ENCODE measurements around the gene ANO10.
"Not testable (repeated sequence)": the region's sequence is repeated elsewhere in the genome, so short reads cannot be mapped to it uniquely, and the experiment has no call there.

ANO10 gene

DNA sequence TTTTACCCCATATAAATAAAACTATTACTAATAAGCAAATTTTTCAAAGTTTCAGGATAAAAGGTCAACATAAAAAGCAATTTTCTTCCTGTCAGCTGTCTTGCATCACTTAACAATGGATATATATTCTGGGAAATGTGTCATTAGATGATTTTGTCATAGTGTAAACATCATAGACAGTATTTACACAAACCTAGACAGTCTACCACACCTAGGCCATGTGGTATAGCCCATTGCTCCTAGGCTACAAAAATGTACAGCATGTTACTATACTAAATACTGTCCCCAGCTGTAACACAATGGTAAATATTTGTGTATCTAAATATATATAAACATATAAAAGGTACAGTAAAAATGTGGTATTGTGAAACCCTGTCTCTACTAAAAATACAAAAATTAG lies 156.7 kb downstream of the ANO10 start:
- no peak for DNase-seq

DNA sequence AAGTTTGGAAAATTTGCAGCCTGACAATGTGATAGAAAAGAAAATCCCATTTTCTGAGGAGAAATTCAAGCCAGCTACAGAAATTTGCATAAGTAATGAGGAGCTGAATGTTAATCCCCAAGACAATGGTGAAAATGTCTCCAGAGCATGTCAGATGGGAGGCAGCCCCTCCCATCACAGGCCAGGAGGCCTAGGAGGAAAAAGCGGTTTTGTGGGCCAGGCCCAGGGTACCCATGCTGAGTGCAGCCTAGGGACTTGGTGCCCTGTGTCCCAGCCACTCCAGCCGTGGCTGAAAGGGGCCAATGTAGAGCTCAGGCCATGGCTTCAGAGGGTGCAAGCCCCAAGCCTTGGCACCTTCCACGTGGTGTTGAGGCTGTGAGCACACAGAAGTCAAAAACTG lies 159.2 kb downstream of the ANO10 start:
- not testable (repeated sequence) for DNase-seq

DNA sequence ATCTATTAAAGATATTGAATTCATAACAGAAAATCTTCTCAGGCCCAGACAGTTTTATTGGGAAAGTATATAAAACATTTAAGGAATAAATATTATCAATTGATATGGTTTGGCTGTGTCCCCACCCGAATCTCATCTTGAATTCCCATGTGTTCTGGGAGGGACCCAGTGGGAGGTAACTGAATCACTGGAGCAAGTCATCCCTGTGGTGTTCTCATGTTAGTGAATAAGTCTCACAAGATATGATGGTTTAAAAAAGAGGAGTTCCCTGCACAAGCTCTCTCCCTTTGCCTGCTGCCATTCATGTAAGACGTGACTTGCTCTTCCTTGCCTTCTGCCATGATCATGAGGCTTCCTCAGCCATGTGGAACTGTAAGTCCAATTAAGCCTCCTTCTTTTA lies 160.5 kb downstream of the ANO10 start:
- DNase-seq = no peak

DNA sequence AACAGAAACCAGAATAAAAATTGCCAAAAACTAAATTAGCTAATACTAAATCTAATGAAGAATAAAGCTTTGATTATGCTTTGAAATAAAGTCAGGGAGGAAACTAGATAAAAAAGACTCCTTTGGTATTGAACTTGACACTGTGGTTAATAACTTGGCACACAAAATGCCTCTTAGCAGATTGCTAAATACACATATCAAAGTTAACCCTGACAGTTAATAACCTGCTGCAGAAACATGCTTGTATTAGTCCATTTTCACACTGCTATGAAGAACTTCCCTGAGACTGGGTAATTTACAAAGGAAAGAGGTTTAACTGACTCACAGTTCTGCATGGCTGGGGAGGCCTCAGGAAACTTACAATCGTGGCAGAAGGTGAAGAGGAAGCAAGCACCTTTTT lies 164.8 kb downstream of the ANO10 start:
- DNase-seq = not testable (repeated sequence)

DNA sequence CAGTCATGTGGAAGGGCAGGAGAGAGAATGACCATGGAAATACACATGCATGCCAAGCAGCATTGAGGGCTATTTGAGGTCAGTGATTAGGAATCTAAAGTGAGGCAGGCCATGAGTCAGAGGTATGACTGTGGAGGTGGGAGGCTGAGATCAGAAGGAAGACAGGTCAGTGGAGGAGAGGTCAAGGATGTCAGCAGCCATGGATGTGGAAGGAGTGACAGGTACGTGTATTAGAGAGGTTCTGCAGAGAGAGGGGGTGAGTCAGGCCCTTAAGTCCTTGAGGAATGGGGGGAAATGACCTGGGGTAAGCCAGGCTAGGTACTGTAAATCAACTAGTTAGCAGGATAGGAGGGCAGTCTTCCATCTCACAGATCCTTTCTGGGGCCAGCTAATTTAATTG lies 166.6 kb downstream of the ANO10 start:
- no peak for DNase-seq

- no peak for DNase-seq
Measured at GRCh38 chr3:43453981-43454380, 167.8 kb downstream of the ANO10 start.

DNA sequence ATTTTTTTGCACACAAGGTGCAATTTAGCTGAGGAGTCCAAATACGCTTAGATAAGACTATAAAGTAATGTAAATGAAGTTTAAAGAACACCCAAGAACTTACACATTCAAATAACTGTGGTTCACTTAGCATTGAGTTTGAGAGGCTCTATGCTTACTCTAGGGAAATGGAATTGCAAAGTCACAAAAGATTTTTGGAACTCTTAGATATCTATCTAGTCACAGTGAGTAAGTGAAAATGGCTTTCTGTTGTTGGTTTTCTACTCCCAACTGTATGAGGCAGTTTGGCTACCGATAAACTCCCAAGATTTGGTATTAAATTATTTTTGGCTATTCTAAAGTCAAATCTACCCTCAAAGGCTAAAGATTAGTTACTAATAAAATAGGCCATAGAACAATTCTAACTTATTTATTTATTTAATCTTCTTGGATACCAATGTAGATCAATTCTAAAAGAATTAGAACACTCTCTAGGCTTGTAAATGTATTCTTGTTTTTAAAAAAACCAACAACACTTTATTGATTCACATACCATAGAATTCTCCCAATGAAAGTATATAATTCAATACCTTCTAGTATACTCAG lies 170.0 kb downstream of the ANO10 start:
- DNase-seq = no peak

DNA sequence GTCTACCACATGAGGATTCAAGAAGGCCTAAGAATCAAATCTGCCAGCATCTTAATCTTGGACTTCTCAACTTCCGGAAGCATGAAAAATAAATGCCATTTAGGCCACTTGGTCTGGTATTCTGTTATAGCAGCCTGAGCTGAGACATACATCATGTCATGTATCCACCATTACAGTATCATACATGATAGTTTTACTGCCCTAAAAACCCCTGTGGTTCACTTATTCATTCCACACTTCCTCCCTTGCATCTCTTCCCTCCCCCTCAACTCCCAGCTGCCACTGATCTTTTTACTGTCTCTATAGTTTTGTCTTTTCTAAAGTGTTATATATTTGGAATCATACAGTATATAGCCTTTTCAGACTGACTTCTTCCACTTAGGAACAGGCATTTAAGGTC lies 173.7 kb downstream of the ANO10 start:
- no peak for DNase-seq

- no peak for DNase-seq
Measured at GRCh38 chr3:43445820-43446219, 176.0 kb downstream of the ANO10 start.

- no peak for DNase-seq
Measured at GRCh38 chr3:43442872-43443395, 178.9 kb downstream of the ANO10 start.

DNA sequence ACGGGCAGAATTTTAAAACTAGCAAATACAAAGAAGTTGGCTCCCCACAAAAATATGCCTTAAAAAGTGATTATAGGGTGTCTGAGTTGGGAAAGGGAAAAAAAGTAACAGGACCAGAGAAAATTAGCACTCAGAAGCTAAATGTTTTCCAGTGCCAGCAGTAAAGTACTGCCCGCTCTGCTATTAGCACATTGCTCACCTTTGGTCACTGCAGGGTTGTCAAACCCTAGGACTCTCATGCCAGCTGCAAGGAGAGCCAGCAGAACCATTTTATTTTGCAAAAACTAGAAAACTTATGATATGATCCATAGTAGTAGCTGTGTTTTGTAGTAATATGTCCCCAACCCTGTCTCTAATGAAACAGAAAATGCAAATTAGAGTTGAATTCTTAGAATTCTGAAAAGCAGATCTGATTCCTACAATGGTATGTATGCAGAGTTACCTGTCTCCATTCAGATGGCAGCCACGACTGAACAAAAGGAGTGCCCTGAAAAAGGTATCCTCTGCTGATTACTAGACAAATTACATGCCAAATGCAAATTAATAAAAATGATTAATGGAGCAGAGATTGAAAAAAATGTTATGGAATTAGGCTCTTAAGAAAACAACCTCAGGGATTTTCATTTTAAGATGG lies 185.2 kb downstream of the ANO10 start:
- DNase-seq = no peak

GRCh38 chr3:43435706-43436105 lies 186.1 kb downstream of the ANO10 start:
- no peak for DNase-seq

GRCh38 chr3:43434431-43434830 lies 187.4 kb downstream of the ANO10 start:
- DNase-seq = no peak

DNA sequence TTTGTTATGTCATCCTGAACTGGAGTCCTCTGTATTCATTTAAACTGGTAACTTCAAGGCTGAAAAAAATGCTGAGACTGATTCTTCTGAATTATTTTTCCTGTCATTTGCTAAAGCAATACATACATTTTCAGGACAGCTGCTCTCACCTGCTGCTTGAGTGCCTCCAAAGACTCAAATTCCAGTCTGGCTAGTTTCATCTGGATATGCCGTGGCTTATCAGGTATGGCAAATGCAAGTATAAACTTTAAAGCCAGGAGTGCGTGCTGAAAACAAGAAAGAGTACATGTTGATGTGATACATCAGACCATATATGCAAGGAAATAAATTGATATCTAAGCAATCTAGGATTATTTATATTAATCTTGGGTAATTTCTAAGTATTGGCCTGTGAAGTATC lies 189.3 kb downstream of the ANO10 start:
- no peak for DNase-seq

- no peak for DNase-seq
Measured at GRCh38 chr3:43426388-43426787, 195.4 kb downstream of the ANO10 start.

DNA sequence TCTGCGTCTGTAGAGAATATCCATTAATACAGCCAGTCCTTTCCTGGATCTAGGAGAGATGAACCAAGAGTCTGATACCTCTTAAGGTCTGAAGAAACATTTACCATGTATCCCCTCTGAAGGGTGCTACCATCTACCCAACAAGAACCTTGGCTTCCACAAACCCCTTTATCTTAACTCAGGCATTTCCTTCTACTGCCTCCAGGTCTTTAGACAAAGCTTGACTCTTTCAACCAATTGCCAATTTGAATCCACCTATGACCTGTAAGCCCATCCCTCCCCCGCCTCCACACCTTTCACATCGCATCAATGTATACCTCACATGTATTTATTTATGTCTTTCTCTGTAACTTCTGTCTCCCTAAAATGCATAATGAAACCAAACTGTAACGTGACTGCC lies 196.0 kb downstream of the ANO10 start:
- no peak for DNase-seq

GRCh38 chr3:43423639-43424038 lies 198.2 kb downstream of the ANO10 start:
- no peak for DNase-seq

DNA sequence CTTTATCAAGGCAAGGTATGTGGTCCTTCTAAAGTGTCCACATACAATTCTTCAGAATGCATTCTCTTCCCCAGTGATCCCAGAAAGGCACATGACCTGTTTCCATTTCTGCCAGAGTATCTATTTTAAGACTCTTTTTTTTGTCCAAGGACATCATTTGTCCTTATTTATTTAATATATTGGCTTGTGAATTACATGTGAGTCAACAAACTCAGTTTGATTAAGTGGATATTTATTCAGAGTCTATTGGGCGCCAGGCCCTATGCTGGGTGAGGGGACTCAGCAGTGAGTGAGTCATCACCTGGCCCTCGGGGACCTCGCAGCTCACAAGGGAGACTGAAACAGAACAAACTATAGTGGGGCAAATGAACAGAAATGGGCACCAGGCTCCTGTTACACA lies 198.7 kb downstream of the ANO10 start:
- no peak for DNase-seq

GRCh38 chr3:43418601-43419272 lies 203.1 kb downstream of the ANO10 start:
- no peak for DNase-seq

- no peak for DNase-seq
Measured at GRCh38 chr3:43417133-43417532, 204.7 kb downstream of the ANO10 start.

- DNase-seq = no peak
Measured at GRCh38 chr3:43415088-43415487, 206.7 kb downstream of the ANO10 start.

DNA sequence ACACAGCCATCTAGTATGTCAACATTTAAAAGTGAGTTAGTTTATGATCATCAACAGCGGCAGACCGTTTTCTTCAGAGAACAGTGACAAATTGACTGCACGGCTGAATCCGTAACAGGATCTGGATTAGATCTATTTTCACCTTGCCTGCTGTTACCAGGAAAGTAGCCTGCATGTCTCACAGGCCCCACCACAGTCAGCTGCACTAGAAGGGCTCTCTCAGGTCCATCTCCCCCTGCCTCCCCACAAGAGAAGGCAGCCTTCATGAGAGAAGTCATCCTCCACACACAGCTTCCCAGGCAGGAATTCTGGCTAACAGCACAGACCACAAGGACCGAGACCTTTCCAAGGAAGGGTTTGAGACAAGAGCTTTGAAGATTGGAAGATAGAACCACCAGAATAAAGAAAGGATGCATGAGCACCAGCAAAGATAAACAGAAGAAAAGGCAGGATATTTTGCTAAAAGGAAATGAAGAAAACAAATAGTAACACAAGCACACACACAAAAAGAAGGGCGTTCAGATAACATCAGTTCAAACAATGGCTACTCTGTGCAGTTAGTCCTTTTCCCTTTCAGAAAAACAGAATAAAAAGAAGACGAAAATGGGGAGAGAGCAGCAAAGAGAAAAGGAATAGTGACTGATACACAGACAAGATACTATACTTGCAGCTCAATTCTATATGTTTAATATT lies 208.0 kb downstream of the ANO10 start:
- DNase-seq = no peak

DNA sequence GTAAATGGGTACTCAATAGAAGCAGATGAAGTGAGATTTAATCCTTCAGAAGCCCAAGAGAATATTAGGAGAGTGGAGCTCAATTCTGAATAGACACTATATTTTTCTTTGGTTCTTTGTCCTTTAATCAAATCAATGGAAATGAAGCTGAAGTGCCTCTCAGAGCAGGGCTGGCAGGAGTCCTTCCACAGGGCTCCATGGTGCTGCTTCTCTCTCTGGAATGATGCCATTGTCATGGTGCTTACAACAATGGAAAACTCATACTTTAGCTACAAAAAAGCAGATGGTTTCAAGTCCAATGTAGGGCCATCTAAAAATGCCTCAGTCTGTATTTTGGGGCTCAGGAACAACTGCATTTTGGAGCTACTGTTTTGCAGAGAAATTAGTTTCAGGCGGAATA lies 210.4 kb downstream of the ANO10 start:
- no peak for DNase-seq

GRCh38 chr3:43410592-43410991 lies 211.2 kb downstream of the ANO10 start:
- DNase-seq = no peak
